ENCODE data around the gene TNIK. TPM values are rescaled to one million over a fixed set of nuclear protein-coding genes. Genes with fewer than 3 reads are reported as not detected.

Gene TNIK
- total RNA-seq, 1 donor: 7.3 TPM

GRCh38 chr3:171266740-171267073 lies 193.5 kb downstream of the TNIK start:
- DNase-seq (ENCODE audit: low read depth in 2 of 3, low spot score in 2 of 3): no peak

DNA sequence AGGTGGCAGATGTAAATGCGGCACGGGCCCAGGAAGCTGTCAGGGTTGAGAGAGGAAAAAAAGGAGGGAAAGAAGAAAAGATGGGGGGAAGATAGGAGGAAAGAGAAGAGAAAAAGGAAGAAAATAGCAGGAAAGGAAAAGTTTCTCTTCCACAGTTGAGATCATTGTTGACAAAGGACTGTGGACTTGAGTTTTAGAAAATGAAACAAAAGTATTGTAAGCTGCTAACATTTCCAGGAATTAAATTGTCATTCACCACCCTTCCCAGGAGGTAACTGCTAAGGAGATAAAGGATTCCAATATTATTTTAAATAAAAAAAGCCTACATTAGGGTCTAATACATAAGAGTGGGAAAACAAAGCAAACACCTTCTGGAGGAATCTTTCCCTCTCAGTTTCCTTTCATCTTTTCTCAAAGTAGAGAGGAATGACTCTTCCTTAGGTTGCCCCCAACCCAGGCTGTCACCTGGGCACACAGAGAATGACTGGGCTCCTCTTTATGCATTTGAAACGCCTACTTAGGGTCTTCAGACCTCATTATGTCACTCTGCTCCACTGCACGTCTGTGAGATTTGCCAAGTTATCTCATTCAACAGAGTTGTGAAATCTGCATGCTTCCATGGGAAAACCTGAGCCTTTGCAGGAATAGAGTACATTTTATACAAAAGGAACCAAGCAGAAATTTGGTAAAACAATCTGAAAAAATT lies 194.0 kb downstream of the TNIK start:
- no peak for DNase-seq (ENCODE audit: low read depth in 2 of 3, low spot score in 2 of 3)

- DNase-seq (ENCODE audit: low read depth in 2 of 3, low spot score in 2 of 3): no peak
These were observed 195.4 kb downstream of the TNIK start for GRCh38 chr3:171264758-171265157.

DNA sequence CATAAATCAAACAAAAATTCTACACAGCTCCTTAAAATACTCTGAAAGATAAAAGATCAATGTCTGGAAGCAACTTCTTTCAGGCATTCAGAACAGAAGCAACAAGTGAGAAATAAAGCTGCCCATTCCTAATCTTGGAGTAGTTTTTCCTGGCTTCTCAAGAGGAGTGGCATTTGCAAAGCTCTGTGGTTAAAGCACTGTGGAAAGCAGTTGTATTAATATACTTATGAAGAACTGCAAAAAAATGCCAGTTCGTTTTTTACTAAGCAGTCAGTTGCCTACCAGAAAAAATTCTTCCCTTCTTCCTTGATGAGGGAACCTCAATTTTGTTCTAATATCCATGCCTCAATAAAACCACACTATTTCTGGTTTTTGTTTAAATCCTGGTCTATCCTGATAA lies 197.8 kb downstream of the TNIK start:
- DNase-seq (ENCODE audit: low read depth in 2 of 3, low spot score in 2 of 3): no peak

GRCh38 chr3:171261487-171261886 lies 198.7 kb downstream of the TNIK start:
- no peak for DNase-seq (ENCODE audit: low read depth in 2 of 3, low spot score in 2 of 3)

GRCh38 chr3:171260899-171261298 lies 199.3 kb downstream of the TNIK start:
- no peak for DNase-seq (ENCODE audit: low read depth in 2 of 3, low spot score in 2 of 3)

GRCh38 chr3:171260466-171260865 lies 199.7 kb downstream of the TNIK start:
- no peak for DNase-seq (ENCODE audit: low read depth in 2 of 3, low spot score in 2 of 3)

- no peak for DNase-seq (ENCODE audit: low read depth in 2 of 3, low spot score in 2 of 3)
These were observed 201.9 kb downstream of the TNIK start for GRCh38 chr3:171258316-171258715.

DNA sequence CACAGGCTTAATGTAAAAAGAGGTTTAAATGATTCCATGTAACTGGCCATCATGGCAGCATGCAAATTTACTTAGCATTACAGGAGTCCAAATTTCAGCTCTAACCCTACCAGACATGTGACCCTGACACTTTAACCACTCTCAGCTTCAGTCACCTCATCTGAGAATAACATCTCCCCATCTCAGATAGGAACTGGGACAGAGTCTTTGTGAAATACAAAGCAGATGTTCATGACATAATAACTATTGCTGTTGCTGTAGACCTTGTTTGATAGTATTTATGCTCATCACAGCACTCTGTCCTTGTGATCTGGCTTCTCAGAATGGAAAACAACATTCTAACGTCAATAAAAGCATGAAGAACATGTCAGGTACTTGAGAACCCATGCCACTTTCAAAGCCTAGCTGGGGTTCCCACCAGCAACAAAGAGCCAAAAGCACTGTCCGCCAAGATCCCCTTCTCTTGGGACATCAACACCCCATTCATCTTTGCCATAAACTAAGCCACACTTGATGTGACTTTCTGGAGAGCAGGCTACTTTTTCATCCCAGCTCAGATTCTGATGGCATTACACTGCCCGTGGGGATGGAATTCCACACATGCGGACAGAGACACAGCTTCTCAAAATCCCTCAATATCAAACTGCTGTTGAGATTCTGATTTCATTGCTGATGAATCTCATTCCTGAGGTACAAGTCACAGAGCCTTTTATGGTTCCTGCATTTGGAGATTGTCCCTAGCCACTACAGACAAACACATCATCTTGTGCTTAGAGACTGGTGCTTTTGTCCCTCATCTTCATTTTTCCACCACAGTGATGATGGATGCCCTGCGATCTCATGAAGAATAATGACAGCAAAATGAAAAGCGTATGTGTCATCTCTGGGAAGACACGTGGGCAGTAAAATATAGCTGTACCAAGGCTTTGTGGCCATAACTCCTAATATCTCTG lies 202.7 kb downstream of the TNIK start:
- no peak for DNase-seq (ENCODE audit: low read depth in 2 of 3, low spot score in 2 of 3)

DNA sequence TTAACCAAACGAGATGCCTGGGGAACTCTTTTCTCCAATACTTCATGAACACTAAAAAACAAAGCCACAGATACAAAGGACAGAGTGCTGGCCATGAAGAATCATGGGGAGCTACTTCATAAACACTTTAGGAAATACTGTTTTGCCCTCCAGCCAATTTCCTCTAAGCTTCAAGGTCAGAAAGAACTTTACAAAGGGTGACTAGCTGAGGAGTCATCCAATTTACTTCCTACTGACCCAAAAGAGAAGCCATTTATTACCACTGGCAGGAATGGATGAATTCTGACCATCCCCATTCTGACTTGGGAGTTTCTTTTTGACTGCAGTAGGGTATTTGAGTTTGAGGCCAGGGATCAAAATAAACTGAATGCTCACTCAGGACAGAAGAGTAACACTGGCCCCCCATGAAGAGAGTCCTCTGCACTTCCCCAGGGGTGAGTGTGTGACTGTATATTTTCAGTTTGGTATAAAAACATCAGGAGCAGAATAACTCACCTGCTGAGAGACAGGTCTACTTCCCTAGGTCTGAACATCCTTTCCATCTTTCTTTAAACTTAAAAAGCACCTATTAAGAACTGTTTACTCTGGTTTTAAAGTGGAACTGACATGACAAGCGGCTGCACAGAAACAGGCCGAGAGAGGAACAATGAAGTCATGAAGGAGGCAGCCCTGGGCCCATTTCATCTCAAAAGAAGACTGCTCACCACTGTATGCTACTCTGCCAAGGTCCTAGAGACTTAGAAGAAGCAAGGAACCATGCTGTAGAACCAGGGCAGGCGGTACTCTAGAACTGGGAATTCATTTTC lies 203.6 kb downstream of the TNIK start:
- DNase-seq (ENCODE audit: low read depth in 2 of 3, low spot score in 2 of 3): no peak

GRCh38 chr3:171255236-171255806 lies 204.9 kb downstream of the TNIK start:
- DNase-seq (ENCODE audit: low read depth in 2 of 3, low spot score in 2 of 3): peak; percentile 19 to 48 (median 31)

DNA sequence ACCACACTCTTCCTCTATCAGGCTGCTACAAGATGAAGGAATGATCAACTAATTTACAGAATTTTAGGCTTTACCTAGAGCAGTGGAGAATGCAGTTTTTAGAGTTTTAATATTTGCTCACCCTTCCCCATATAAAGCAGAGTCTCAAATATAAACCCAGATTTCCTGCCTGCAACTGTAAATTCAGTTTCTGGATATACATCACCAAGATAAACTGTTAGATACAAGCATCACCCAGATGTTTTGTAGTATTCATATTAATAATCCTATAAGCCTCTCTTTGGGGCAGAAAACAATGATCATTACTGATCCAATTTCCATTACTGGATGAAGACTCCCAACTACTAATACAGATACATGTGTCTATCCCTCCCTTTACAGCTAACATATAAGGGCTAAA lies 205.9 kb downstream of the TNIK start:
- no peak for DNase-seq (ENCODE audit: low read depth in 2 of 3, low spot score in 2 of 3)

DNA sequence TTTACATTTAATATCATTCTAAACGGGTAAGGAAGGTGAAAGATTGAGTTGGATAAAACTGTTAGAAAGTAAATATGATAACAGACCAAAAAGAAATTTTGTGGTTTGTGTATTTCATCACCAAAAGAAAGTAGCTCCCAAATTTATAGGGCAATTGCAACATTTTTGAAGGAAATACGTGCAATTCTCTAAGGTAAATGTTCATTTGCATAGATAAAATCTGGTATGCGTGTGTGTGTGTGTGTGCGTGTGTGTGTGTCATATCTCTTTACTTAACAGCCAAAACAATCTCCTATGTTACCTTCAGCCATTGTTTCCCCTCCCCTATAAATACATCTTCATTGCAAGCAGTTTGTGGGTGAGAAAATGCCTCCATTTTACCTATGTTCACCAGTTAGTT lies 208.4 kb downstream of the TNIK start:
- no peak for DNase-seq (ENCODE audit: low read depth in 2 of 3, low spot score in 2 of 3)

DNA sequence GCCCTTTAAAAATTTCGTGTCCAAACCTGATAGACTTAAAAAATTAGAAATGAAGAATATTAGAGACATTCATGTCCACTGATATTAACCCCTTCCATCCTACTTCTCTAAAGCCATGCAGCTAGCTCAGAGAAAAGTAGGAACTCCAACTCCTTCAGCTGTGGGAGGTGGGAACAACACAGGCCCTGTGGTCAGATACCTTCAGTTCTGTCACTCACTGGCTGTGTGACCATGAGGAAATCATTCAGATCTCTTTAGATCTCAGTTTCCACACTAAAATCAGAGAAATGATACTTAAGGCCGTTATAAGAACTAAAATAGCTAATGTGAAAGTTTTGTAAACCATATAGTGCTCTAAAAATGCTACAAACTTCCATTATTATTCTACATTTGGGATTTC lies 209.8 kb downstream of the TNIK start:
- no peak for DNase-seq (ENCODE audit: low read depth in 2 of 3, low spot score in 2 of 3)

DNA sequence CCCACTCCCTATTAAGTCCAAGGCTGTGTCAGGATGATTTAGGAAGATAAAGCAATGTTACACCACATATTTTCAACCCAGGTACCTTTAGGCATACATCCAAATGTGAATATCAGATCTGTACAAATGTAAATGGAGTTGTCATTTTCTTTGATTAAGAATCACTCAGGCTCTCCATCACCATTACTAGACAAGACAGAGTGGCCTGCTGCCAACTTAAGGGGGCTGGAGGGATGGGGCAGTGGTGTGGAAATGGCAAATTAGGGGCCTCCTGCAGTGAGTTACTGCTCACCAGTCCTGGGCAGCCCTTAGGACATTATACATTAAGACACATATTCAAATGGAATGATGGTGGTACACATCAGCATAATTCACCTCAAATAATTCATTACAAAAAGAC lies 211.0 kb downstream of the TNIK start:
- no peak for DNase-seq (ENCODE audit: low read depth in 2 of 3, low spot score in 2 of 3)

- DNase-seq (ENCODE audit: low read depth in 2 of 3, low spot score in 2 of 3): no peak
These were observed 211.6 kb downstream of the TNIK start for GRCh38 chr3:171248426-171249111.

DNA sequence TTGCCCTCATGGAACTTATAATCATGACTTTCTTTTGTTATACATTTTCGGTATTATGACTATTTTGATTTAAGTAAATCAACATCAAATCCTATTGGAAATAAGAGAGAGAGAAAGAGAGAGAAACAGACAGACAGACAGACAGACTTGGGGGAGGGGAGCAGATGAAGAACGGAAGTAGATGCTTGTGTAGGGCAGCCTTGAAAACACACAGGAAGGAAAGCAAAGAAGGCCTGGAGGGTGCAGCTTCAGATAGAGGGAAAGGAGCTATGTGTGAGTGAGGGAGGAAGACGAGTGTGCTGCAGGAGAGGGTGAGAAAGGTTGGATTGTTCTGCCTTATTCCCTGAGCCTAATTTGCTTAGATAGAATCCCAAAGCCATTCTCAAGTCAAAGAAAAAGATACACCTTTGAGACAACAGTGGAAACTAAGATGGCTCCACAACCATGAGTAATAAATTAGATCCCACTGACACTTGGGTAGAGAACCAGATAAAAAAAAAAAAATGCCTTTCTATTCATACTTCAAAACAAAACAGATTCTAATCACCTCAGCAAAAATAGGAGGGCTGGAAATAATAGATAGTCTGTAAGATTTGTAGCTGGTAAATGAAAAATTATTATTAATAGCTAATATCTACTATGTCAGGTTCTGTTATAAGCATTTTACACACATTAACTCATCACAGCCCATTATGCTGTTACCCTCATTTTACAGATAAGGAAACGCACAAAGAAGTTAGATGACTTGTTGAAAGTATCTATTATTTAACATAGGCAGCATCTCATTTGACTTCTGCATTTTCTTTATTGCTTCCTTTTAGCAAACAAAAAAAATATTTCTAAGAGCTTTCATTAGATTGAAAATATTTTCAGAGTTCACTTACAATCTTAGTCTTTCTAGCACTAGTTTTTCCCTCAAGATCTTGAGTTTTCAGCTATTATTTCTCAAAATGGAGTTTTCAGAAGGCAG lies 214.1 kb downstream of the TNIK start:
- DNase-seq (ENCODE audit: low read depth in 2 of 3, low spot score in 2 of 3): peak in 1 of 3 donors; percentile 36

DNA sequence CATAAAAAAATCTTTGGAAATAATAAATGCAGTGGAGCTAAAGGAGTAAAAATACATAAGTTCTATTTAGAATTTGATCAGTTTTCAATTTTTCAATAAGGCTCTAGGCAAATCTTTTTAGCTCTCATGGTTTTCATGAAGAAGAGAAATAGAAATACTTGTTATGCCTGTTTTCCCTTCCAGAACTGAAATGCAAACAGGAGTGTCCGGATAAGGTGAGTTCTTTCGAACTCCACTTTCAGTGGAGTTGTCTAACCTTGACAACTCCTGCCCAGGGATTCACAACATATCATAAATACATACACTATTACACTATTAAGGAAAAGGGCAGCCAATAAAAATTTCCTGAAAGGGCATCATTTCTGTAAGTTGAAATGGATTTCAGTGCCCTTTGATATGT lies 217.3 kb downstream of the TNIK start:
- DNase-seq (ENCODE audit: low read depth in 2 of 3, low spot score in 2 of 3): no peak

DNA sequence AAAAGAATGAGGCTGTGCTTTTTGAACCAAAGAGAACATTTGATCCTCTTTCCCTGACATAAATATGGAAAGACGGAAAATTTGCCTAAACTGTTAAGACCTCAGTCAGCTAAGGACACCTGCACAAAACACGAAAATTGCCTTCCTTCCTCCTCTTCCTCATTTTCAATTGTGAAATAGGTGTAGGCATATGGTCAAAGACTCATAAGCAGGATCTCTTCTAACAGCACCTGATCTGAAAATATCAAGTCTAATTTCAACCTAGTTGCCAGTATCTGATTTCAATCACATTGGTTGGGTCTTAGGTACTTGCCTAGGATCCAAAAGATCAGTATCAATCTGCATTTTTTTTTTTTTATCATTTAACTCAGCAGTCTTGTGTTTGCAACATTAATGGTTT lies 218.0 kb downstream of the TNIK start:
- no peak for DNase-seq (ENCODE audit: low read depth in 2 of 3, low spot score in 2 of 3)
